Liver (tissue), 9 donors: ENCODE data around the gene CDC42SE2. TPM values are rescaled to one million over a fixed set of nuclear protein-coding genes. Genes with fewer than 3 reads are reported as not detected.

Experiments
- DNase-seq: peaks from one replicate; pipeline ENCODE4 v3.0.0-alpha.2; 2017; ENCODE audit warnings: low spot score
- H3K27ac ChIP-seq, 2 donors: one replicate each; pipeline ENCODE4 v1.7.0; 2013; ENCODE audit warnings: inconsistent platforms in 2 of 2, low read length in 2 of 2, control low read depth in 1 of 2, low read depth in 1 of 2, mild to moderate bottlenecking in 1 of 2
- H3K27me3 ChIP-seq, 4 donors: one replicate each; pipeline versions ENCODE4 v1.6.1 to v1.7.0; 2013; ENCODE audit warnings: low read length in 3 of 4, inconsistent platforms in 1 of 4, mild to moderate bottlenecking in 1 of 4, moderate library complexity in 1 of 4; ENCODE audit not compliant: control insufficient read depth in 4 of 4, insufficient read depth in 4 of 4
- H3K36me3 ChIP-seq, 4 donors: one replicate each; pipeline versions ENCODE4 v1.6.1 to v1.7.0; 2013; ENCODE audit warnings: low read length in 3 of 4, mild to moderate bottlenecking in 3 of 4, low read depth in 1 of 4, moderate library complexity in 1 of 4; ENCODE audit not compliant: control insufficient read depth in 4 of 4, insufficient read depth in 3 of 4
- H3K4me1 ChIP-seq, 4 donors: one replicate each; pipeline versions ENCODE4 v1.6.1 to v1.7.0; 2013; ENCODE audit warnings: low read length in 3 of 4, mild to moderate bottlenecking in 3 of 4, moderate library complexity in 1 of 4; ENCODE audit not compliant: control insufficient read depth in 4 of 4, insufficient read depth in 4 of 4
- H3K4me3 ChIP-seq, 3 donors: one replicate each; pipeline versions ENCODE4 v1.6.1 to v1.7.0; 2013; ENCODE audit warnings: low read length in 3 of 3, control low read depth in 1 of 3, low read depth in 1 of 3, mild to moderate bottlenecking in 1 of 3
- H3K9ac ChIP-seq, 2 donors: one replicate each; pipeline ENCODE4 v1.7.0; 2013; ENCODE audit warnings: low read length in 2 of 2, mild to moderate bottlenecking in 2 of 2, moderate library complexity in 2 of 2, control low read depth in 1 of 2, low read depth in 1 of 2
- H3K9me3 ChIP-seq, 4 donors: one replicate each; pipeline versions ENCODE4 v1.6.1 to v1.7.0; 2013; ENCODE audit warnings: low read length in 3 of 4; ENCODE audit not compliant: control insufficient read depth in 4 of 4
- ATF3 ChIP-seq: IDR thresholded peaks from 2 replicates; pipeline ENCODE4 v1.6.1; 2016; ENCODE audit warnings: antibody characterized with exemption
- EGR1 ChIP-seq, 2 donors: IDR thresholded peaks; 2 replicates each; pipeline ENCODE4 v1.6.1; 2016 to 2018; ENCODE audit warnings: antibody characterized with exemption in 2 of 2, low read depth in 2 of 2
- FOXA1 ChIP-seq: IDR thresholded peaks from 2 replicates; pipeline ENCODE4 v1.6.1; 2016; ENCODE audit warnings: antibody characterized with exemption
- HNF4A ChIP-seq, 2 donors: conservative IDR thresholded peaks; 2 replicates each; pipeline ENCODE4 v1.6.1; 2016; ENCODE audit warnings: antibody characterized with exemption in 2 of 2, mild to moderate bottlenecking in 2 of 2
- RAD21 ChIP-seq, 2 donors: IDR thresholded peaks; 2 replicates each; pipeline ENCODE4 v1.6.1; 2016; ENCODE audit warnings: antibody characterized with exemption in 2 of 2, mild to moderate bottlenecking in 2 of 2
- REST ChIP-seq: IDR thresholded peaks from 2 replicates; pipeline ENCODE4 v1.6.1; 2016; ENCODE audit warnings: antibody characterized with exemption, mild to moderate bottlenecking
- TAF1 ChIP-seq: conservative IDR thresholded peaks from 2 replicates; pipeline ENCODE4 v1.6.1; 2016; ENCODE audit warnings: antibody characterized with exemption, mild to moderate bottlenecking
- YY1 ChIP-seq: IDR thresholded peaks from 2 replicates; pipeline ENCODE4 v1.6.1; 2016; ENCODE audit warnings: antibody characterized with exemption, mild to moderate bottlenecking
- WGBS: extraction: QIAGEN DNeasy Blood & Tissue Kit; methylation state at CpG from one replicate; pipeline ENCODE4 v1.1.7; 2013; 5-methylcytosine and 5-hydroxymethylcytosine counted together
- polyA plus RNA-seq, 2 donors: library from polyadenylated mRNA; stranded (reverse) in 1 of 2; unstranded in 1 of 2; fragments of 200-250 nt in 1 of 2; fragments of >200 nt in 1 of 2; fragmentation: Nextera tagmentation in 1 of 2; extraction: Ambion mirVana in 1 of 2; gene quantifications; one replicate each; pipeline versions ENCODE4 v1.2.1 to v1.2.3, GENCODE V29; 2013 to 2015
- total RNA-seq, 2 donors: library from RNA; depleted of rRNA; stranded (reverse); fragments of >200 nt; gene quantifications; one replicate each; pipeline ENCODE4 v1.2.3, GENCODE V29; 2014
- TF ChIP-seq, protein P1 (sequence below): fragments of 150-350 bp; IDR thresholded peaks from 2 replicates; pipeline ENCODE4 v1.5.1; 2017; ENCODE audit warnings: improper control_type of control experiment, low read depth, low read length; ENCODE audit not compliant: missing input control
- TF ChIP-seq, protein P2 (sequence below): IDR thresholded peaks from 2 replicates; pipeline ENCODE4 v1.6.1; 2016; ENCODE audit warnings: antibody characterized with exemption
- donor health status: healthy.
- donor health status: healthy.
- donor health status: healthy.
- donor health status: healthy.
- donor health status: healthy.

CDC42SE2 gene
- total and polyA plus RNA-seq, 4 donors, result 7.8 to 31.7 (median 17.0) TPM

- TF ChIP-seq REST (no peak), HNF4A (conservative IDR thresholded peaks at IDR 0.05) (no peak), EGR1 (IDR thresholded peaks at IDR 0.05; ENCODE audit: low read depth in 2 of 2) (no peak)
These were observed 128.7 kb downstream of the CDC42SE2 start (continued) for GRCh38 chr5:131392466-131393095.

- Histone ChIP-seq H3K36me3 (peaks cover 0 to 12% (median 2%) of the 10 kb centered on the region in 4 donors), H3K9ac (peak overlapping the region in 1 of 2 donors; percentile 50), H3K4me3 (no peak overlapping the region), H3K9me3 (no peaks in the 10 kb centered on the region), H3K4me1 (peaks cover 4 to 31% (median 19%) of the 10 kb centered on the region in 4 donors), H3K27me3 (no peaks in the 10 kb centered on the region), H3K27ac (peak overlapping the region; percentile 87 to 91)
- 45% methylated on average over 5 of the region's 5 CpGs for WGBS
- TF ChIP-seq REST (no peak), YY1 (no peak), FOXA1 (no peak), RAD21 (IDR thresholded peaks at IDR 0.05) (peak in 1 of 2 donors; percentile 26), TAF1 (no peak), ATF3 (no peak)
- TF ChIP-seq, protein P1, sequence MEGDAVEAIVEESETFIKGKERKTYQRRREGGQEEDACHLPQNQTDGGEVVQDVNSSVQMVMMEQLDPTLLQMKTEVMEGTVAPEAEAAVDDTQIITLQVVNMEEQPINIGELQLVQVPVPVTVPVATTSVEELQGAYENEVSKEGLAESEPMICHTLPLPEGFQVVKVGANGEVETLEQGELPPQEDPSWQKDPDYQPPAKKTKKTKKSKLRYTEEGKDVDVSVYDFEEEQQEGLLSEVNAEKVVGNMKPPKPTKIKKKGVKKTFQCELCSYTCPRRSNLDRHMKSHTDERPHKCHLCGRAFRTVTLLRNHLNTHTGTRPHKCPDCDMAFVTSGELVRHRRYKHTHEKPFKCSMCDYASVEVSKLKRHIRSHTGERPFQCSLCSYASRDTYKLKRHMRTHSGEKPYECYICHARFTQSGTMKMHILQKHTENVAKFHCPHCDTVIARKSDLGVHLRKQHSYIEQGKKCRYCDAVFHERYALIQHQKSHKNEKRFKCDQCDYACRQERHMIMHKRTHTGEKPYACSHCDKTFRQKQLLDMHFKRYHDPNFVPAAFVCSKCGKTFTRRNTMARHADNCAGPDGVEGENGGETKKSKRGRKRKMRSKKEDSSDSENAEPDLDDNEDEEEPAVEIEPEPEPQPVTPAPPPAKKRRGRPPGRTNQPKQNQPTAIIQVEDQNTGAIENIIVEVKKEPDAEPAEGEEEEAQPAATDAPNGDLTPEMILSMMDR, result no peak
- TF ChIP-seq, protein P2, sequence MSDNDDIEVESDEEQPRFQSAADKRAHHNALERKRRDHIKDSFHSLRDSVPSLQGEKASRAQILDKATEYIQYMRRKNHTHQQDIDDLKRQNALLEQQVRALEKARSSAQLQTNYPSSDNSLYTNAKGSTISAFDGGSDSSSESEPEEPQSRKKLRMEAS, result peak; percentile 21
- no peak for DNase-seq
These were observed 129.7 kb downstream of the CDC42SE2 start for GRCh38 chr5:131393498-131393968.
